Fibroblast of lung (primary cell): ENCODE measurements around the gene CRYBG1. TPM values are rescaled to one million over a fixed set of nuclear protein-coding genes. Genes with fewer than 3 reads are reported as not detected.

Experiments
- DNase-seq, 2 donors: peaks; one replicate each; pipeline versions ENCODE4 v3.0.0 to v3.0.0-alpha.2; 2010; ENCODE audit warnings: low read depth in 2 of 2
- H2AFZ ChIP-seq: 2 replicates; pipeline ENCODE4 v1.5.1; 2012; ENCODE audit warnings: low read length, control low read depth, inconsistent platforms
- H3K27ac ChIP-seq: 2 replicates; pipeline ENCODE4 v1.5.1; 2011; ENCODE audit warnings: low read length, control low read depth; ENCODE audit not compliant: insufficient read depth
- H3K27me3 ChIP-seq: 2 replicates; pipeline ENCODE4 v1.5.1; 2011; ENCODE audit warnings: mild to moderate bottlenecking, low read length; ENCODE audit not compliant: control insufficient read depth, insufficient read depth
- H3K36me3 ChIP-seq: 2 replicates; pipeline ENCODE4 v1.5.1; 2011; ENCODE audit warnings: low read length; ENCODE audit not compliant: control insufficient read depth, insufficient read depth
- H3K4me1 ChIP-seq: 2 replicates; pipeline ENCODE4 v1.5.1; 2011; ENCODE audit warnings: low read length; ENCODE audit not compliant: control insufficient read depth, insufficient read depth; ENCODE audit errors: extremely low read depth
- H3K4me2 ChIP-seq: 2 replicates; pipeline ENCODE4 v1.5.1; 2011; ENCODE audit warnings: low read length, control low read depth; ENCODE audit not compliant: insufficient read depth; ENCODE audit errors: extremely low read depth
- H3K4me3 ChIP-seq, 4 experiments: fragments of 200-600 bp in 1 of 4; sonication (generic) in 1 of 4; replicated peaks in 1 of 4; 2 replicates each; pipeline ENCODE4 v1.5.1; 2011 to 2016; ENCODE audit warnings: low read length in 4 of 4, low read depth in 3 of 4, mild to moderate bottlenecking in 3 of 4, control low read depth in 2 of 4, inconsistent platforms in 1 of 4, mixed read lengths in 1 of 4; ENCODE audit not compliant: insufficient read depth in 1 of 4; ENCODE audit errors: control extremely low read depth in 1 of 4
- H3K79me2 ChIP-seq: 2 replicates; pipeline ENCODE4 v1.5.1; 2012; ENCODE audit warnings: mild to moderate bottlenecking, low read length, inconsistent platforms; ENCODE audit not compliant: control insufficient read depth, insufficient read depth
- H3K9ac ChIP-seq: 2 replicates; pipeline ENCODE4 v1.5.1; 2011; ENCODE audit warnings: mild to moderate bottlenecking, low read length, control low read depth; ENCODE audit not compliant: insufficient read depth
- H3K9me3 ChIP-seq: 2 replicates; pipeline ENCODE4 v1.5.1; 2012; ENCODE audit warnings: low read depth, low read length; ENCODE audit not compliant: control insufficient read depth, insufficient read depth
- H4K20me1 ChIP-seq: 2 replicates; pipeline ENCODE4 v1.5.1; 2011; ENCODE audit warnings: low read length; ENCODE audit not compliant: control insufficient read depth, insufficient read depth; ENCODE audit errors: extremely low read depth
- CTCF ChIP-seq, 2 donors: IDR thresholded peaks in 1 of 2; conservative IDR thresholded peaks in 1 of 2; 1 replicate in 1 of 2; 2 replicates in 1 of 2; pipeline ENCODE4 v1.5.1; 2011 to 2012; ENCODE audit warnings: low read length in 2 of 2, control low read depth in 1 of 2, inconsistent platforms in 1 of 2, low read depth in 1 of 2, mild to moderate bottlenecking in 1 of 2
- EZH2 ChIP-seq: IDR thresholded peaks from 2 replicates; pipeline ENCODE4 v1.5.1; 2012; ENCODE audit warnings: low read length, control low read depth, mild to moderate bottlenecking; ENCODE audit errors: missing control alignments
- polyA plus RNA-seq, 2 donors: library from polyadenylated mRNA; depleted of rRNA in 1 of 2; stranded (reverse) in 1 of 2; unstranded in 1 of 2; fragments of >200 nt; gene quantifications; 2 replicates each; pipeline ENCODE4 v1.2.1, GENCODE V29; 2011 to 2012; ENCODE audit warnings: missing spikeins in 1 of 2
- total RNA-seq: library from RNA; depleted of rRNA; stranded (reverse); fragments of >200 nt; gene quantifications from 2 replicates; pipeline ENCODE4 v1.2.1, GENCODE V29; 2014

CRYBG1 gene
- total and polyA plus RNA-seq, 2 donors (not counting 1 experiment from before 2014, with no cell fraction given) = 4.3 to 10.1 TPM

- no peak for DNase-seq
- no peak overlapping the region for H3K4me2 ChIP-seq
- no peaks in the 10 kb centered on the region for H3K27me3 ChIP-seq
- no peaks in the 10 kb centered on the region for H3K36me3 ChIP-seq
- H3K4me3 ChIP-seq = no peak overlapping the region
- H3K4me1 ChIP-seq = peaks cover 9% of the 10 kb centered on the region
- TF ChIP-seq CTCF (conservative IDR thresholded peaks at IDR 0.05 in 1 of 2, IDR thresholded peaks at IDR 0.05 in 1 of 2; ENCODE audit: low read depth in 1 of 2, low read length in 2 of 2) (no peak), EZH2 (no peak)
- no peaks in the 10 kb centered on the region for H4K20me1 ChIP-seq
- no peak overlapping the region for H3K27ac ChIP-seq
- no peak overlapping the region for H3K9ac ChIP-seq
- no peak overlapping the region for H2AFZ ChIP-seq
- H3K9me3 ChIP-seq = no peaks in the 10 kb centered on the region
- H3K79me2 ChIP-seq = no peaks in the 10 kb centered on the region
Observed at GRCh38 chr6:106572436-106572835, 211.9 kb downstream of the CRYBG1 start.

GRCh38 chr6:106572875-106573585 lies 212.5 kb downstream of the CRYBG1 start:
- no peak overlapping the region for H3K9ac ChIP-seq
- no peak overlapping the region for H3K27ac ChIP-seq
- H3K4me3 ChIP-seq = no peak overlapping the region
- H4K20me1 ChIP-seq = no peaks in the 10 kb centered on the region
- no peaks in the 10 kb centered on the region for H3K27me3 ChIP-seq
- no peaks in the 10 kb centered on the region for H3K79me2 ChIP-seq
- H3K9me3 ChIP-seq = no peaks in the 10 kb centered on the region
- no peak for TF ChIP-seq EZH2
- H3K4me1 ChIP-seq = peaks cover 9% of the 10 kb centered on the region
- no peak for DNase-seq
- H3K4me2 ChIP-seq = no peak overlapping the region
- no peak overlapping the region for H2AFZ ChIP-seq
- no peaks in the 10 kb centered on the region for H3K36me3 ChIP-seq

DNA sequence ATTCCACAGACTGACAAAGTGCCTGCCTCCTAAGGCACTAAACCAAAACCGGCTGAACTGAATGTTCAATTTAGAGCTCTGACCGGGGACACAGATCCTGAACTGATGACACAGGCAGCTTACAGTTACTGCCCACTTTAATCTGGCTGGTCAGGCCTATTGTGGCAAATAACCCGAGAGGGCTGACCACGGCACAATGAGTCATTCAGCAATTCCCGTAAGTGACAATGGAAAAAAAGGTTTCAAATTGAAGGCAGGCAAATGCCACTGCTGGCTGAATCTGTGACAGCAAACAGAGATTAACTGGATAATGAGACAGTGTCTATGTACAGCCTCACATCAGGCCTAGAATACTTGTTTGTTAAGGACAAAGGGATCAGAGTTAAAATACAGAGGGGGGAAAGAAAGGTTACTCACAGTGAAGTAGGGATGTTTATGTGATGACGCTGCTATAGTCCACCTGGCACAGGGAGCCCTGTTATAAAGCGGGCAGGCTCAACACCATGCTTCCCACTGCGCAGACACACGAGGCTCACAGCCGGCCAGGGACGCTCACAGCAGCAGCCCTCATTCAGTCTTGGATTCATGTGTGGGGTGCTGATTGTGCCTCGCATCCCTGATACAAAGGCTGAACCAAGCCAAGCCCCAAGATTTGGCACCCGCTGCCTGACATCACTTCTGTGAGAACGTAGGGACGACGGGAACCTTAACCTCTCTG lies 214.4 kb downstream of the CRYBG1 start:
- H3K27ac ChIP-seq = no peak overlapping the region
- H4K20me1 ChIP-seq = no peaks in the 10 kb centered on the region
- H2AFZ ChIP-seq = peak overlapping the region; percentile 6
- TF ChIP-seq CTCF (conservative IDR thresholded peaks at IDR 0.05 in 1 of 2, IDR thresholded peaks at IDR 0.05 in 1 of 2; ENCODE audit: low read depth in 1 of 2, low read length in 2 of 2) (no peak), EZH2 (no peak)
- H3K4me2 ChIP-seq = peak overlapping the region; percentile 63
- H3K79me2 ChIP-seq = no peaks in the 10 kb centered on the region
- H3K4me3 ChIP-seq = no peak overlapping the region
- H3K27me3 ChIP-seq = no peaks in the 10 kb centered on the region
- no peaks in the 10 kb centered on the region for H3K36me3 ChIP-seq
- H3K9me3 ChIP-seq = no peaks in the 10 kb centered on the region
- peak; percentile 60 to 88 for DNase-seq
- peaks cover 9% of the 10 kb centered on the region for H3K4me1 ChIP-seq
- H3K9ac ChIP-seq = no peak overlapping the region
